GM23338 (cell line): Measurements from ENCODE around the gene EXOSC1. TPM values are rescaled to one million over a fixed set of nuclear protein-coding genes. Genes with fewer than 3 reads are reported as not detected.
A peak's percentile ranks its signal among the peaks of the same experiment; 100 is the strongest.

Source experiments
- ATAC-seq: fragments of 200-7000 bp; cut with Tn5 transposase; 3 replicates; pipeline ENCODE4 v1.9.1; 2020
- DNase-seq: peaks from one replicate; pipeline ENCODE4 v3.0.0-alpha.2; 2015; ENCODE audit warnings: low spot score
- H2AFZ ChIP-seq: fragments of 200-600 bp; sonication (generic); 2 replicates; pipeline ENCODE4 v1.8.0; 2016; ENCODE audit warnings: antibody characterized with exemption, mild to moderate bottlenecking, moderate library complexity
- H3F3A ChIP-seq: fragments of 200-600 bp; sonication (generic); replicated peaks from 2 replicates; pipeline ENCODE4 v1.8.0; 2017; ENCODE audit warnings: antibody characterized with exemption, mixed run types, low read depth
- H3K27ac ChIP-seq: fragments of 200-600 bp; sonication (generic); 2 replicates; pipeline ENCODE4 v1.6.1; 2016; ENCODE audit warnings: low read depth
- H3K27me3 ChIP-seq: fragments of 200-600 bp; sonication (generic); 2 replicates; pipeline ENCODE4 v1.8.0; 2016; ENCODE audit warnings: mild to moderate bottlenecking, mixed run types, moderate library complexity; ENCODE audit not compliant: insufficient read depth
- H3K36me3 ChIP-seq: fragments of 200-600 bp; sonication (generic); 2 replicates; pipeline ENCODE4 v1.8.0; 2016; ENCODE audit warnings: mild to moderate bottlenecking; ENCODE audit not compliant: insufficient read depth
- H3K4me1 ChIP-seq: fragments of 200-600 bp; sonication (generic); 2 replicates; pipeline ENCODE4 v1.8.0; 2016; ENCODE audit warnings: mild to moderate bottlenecking, moderate library complexity; ENCODE audit not compliant: insufficient read depth
- H3K4me2 ChIP-seq: fragments of 200-600 bp; sonication (generic); 2 replicates; pipeline ENCODE4 v1.7.1; 2017; ENCODE audit warnings: mixed run types
- H3K4me3 ChIP-seq: fragments of 200-600 bp; sonication (generic); 2 replicates; pipeline ENCODE4 v1.6.1; 2016; ENCODE audit warnings: mixed run types
- H3K79me2 ChIP-seq: fragments of 200-600 bp; sonication (generic); replicated peaks from 2 replicates; pipeline ENCODE4 v1.8.0; 2017; ENCODE audit warnings: mild to moderate bottlenecking; ENCODE audit not compliant: insufficient read depth
- H3K9me2 ChIP-seq: fragments of 200-600 bp; sonication (generic); 2 replicates; pipeline ENCODE4 v1.8.0; 2017; ENCODE audit not compliant: insufficient read depth
- H4K20me1 ChIP-seq: fragments of 200-600 bp; sonication (generic); replicated peaks from 2 replicates; pipeline ENCODE4 v1.8.0; 2017; ENCODE audit warnings: mild to moderate bottlenecking; ENCODE audit not compliant: insufficient read depth
- H3K27ac Mint-ChIP-seq: 2 replicates; pipeline ENCODE4 v1.8.0; 2020; ENCODE audit warnings: inconsistent platforms, mild to moderate bottlenecking, moderate library complexity, mixed read lengths
- H3K27me3 Mint-ChIP-seq: 3 replicates; pipeline ENCODE4 v1.8.0; 2022; ENCODE audit warnings: low read depth, mild to moderate bottlenecking, moderate library complexity, mixed read lengths, inconsistent platforms; ENCODE audit not compliant: insufficient read depth, poor library complexity
- H3K36me3 Mint-ChIP-seq: 3 replicates; pipeline ENCODE4 v1.8.0; 2021; ENCODE audit warnings: low read depth, mild to moderate bottlenecking, inconsistent platforms, moderate library complexity, mixed read lengths
- H3K4me1 Mint-ChIP-seq: 3 replicates; pipeline ENCODE4 v1.8.0; 2020; ENCODE audit warnings: mild to moderate bottlenecking, inconsistent platforms, mixed read lengths
- H3K4me3 Mint-ChIP-seq: 3 replicates; pipeline ENCODE4 v1.8.0; 2021; ENCODE audit warnings: moderate library complexity, mild to moderate bottlenecking, inconsistent platforms, mixed read lengths
- H3K9me3 Mint-ChIP-seq: 3 replicates; pipeline ENCODE4 v1.8.0; 2020; ENCODE audit warnings: moderate library complexity, mild to moderate bottlenecking, inconsistent platforms, mixed read lengths
- CREB1 ChIP-seq: fragments of 250-450 bp; sonication (Bioruptor Pico); IDR thresholded peaks from 2 replicates; pipeline ENCODE4 v1.5.0; 2020; ENCODE audit warnings: low read depth, mild to moderate bottlenecking, moderate library complexity
- EZH2 ChIP-seq: fragments of 200-600 bp; sonication (generic); IDR thresholded peaks from one replicate; pipeline ENCODE4 v1.8.0; 2017; ENCODE audit warnings: antibody characterized with exemption, mild to moderate bottlenecking, low read depth; ENCODE audit not compliant: unreplicated experiment
- NANOG ChIP-seq: IDR thresholded peaks from 2 replicates; pipeline ENCODE4 v1.6.1; 2016; ENCODE audit warnings: antibody characterized with exemption, borderline replicate concordance
- POLR2AphosphoS5 ChIP-seq: IDR thresholded peaks from 2 replicates; pipeline ENCODE4 v1.6.1; 2016; ENCODE audit warnings: antibody characterized with exemption, low read depth
- REST ChIP-seq: IDR thresholded peaks from one replicate; pipeline ENCODE4 v1.6.1; 2018; ENCODE audit warnings: antibody characterized with exemption; ENCODE audit not compliant: unreplicated experiment
- STAT1 ChIP-seq: IDR thresholded peaks from one replicate; pipeline ENCODE4 v1.6.1; 2016; ENCODE audit warnings: antibody characterized with exemption; ENCODE audit not compliant: unreplicated experiment
- ZNF114 ChIP-seq: fragments of 250-450 bp; sonication (Bioruptor Pico); IDR thresholded peaks from 2 replicates; pipeline ENCODE4 v1.5.0; 2020; ENCODE audit warnings: mild to moderate bottlenecking, moderate library complexity
- ZNF331 ChIP-seq: fragments of 250-450 bp; sonication (Bioruptor Pico); IDR thresholded peaks from 2 replicates; pipeline ENCODE4 v1.5.0; 2020; ENCODE audit warnings: low read depth, mild to moderate bottlenecking, moderate library complexity
- polyA plus RNA-seq: library from polyadenylated mRNA; unstranded; fragments of >200 nt; fragmentation: Nextera tagmentation; extraction: Ambion mirVana; gene quantifications from 2 replicates; pipeline ENCODE4 v1.2.1, GENCODE V29; 2016
- total RNA-seq: library from RNA; depleted of rRNA; stranded (reverse); fragments of >200 nt; shearing (Covaris generic); gene quantifications from 2 replicates; pipeline ENCODE4 v1.2.3, GENCODE V29; 2014
- TF ChIP-seq, protein P1 (sequence below): fragments of 250-450 bp; sonication (Bioruptor Pico); IDR thresholded peaks from 2 replicates; pipeline ENCODE4 v1.5.0; 2020; ENCODE audit warnings: mild to moderate bottlenecking, moderate library complexity
- TF ChIP-seq, protein P2 (sequence below), 2 experiments: fragments of 200-600 bp in 1 of 2; sonication (generic) in 1 of 2; conservative IDR thresholded peaks; 2 replicates each; pipeline versions ENCODE4 v1.5.1 to v1.6.1; 2016 to 2017; ENCODE audit warnings: antibody characterized with exemption in 2 of 2, low read depth in 2 of 2, mild to moderate bottlenecking in 2 of 2, moderate library complexity in 1 of 2

Gene EXOSC1
- total and polyA plus RNA-seq, 2 experiments from 2014 or later, result 63.6 to 131 TPM

DNA sequence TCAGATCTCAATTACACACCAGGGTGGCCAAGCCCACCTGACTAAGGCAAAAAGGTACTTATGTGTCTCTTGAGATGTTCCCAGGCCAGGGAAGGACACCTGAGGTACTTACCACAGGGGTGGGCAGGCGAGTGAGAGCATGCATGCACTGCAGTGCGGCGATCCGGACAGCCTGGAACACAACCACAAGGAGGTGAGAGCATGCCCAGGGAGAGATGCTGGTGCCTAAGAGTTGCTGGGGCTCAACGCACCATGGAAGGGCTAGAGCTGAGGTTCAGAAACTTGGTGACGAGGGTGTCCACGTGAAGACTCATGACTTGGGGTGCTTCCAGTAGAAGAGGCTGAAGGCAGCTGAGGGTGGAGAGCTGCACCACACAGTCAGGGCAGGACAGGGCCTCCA lies 13.3 kb upstream of the EXOSC1 start:
- Histone ChIP-seq H4K20me1 (peaks cover 21% of the 10 kb centered on the region), H3K9me2 (no peaks in the 10 kb centered on the region), H3K27me3 (no peaks in the 10 kb centered on the region), H3K36me3 (peaks cover 62% of the 10 kb centered on the region), H3K4me1 (no peaks in the 10 kb centered on the region), H3K4me3 (no peak overlapping the region), H2AFZ (no peak overlapping the region), H3K27ac (no peak overlapping the region), H3K4me2 (no peak overlapping the region), H3F3A (peaks cover 35% of the 10 kb centered on the region; the same call in 1 of the 2 replicates), H3K79me2 (no peaks in the 10 kb centered on the region)
- no peak for TF ChIP-seq EZH2
- TF ChIP-seq CREB1 (CRISPR knock-in tag), result no peak
- TF ChIP-seq ZNF114, result no peak
- TF ChIP-seq ZNF331 (CRISPR knock-in tag), result no peak
- 0 out of 2 replicates have a peak, but pooled peaks have one; percentile 24 for TF ChIP-seq POLR2AphosphoS5
- Mint-ChIP-seq H3K27me3 (peaks cover 13% of the 10 kb centered on the region), H3K27ac (no peak overlapping the region), H3K36me3 (peaks cover 92% of the 10 kb centered on the region), H3K9me3 (no peaks in the 10 kb centered on the region), H3K4me1 (peaks cover 4% of the 10 kb centered on the region; the same call in 1 of the 3 replicates), H3K4me3 (no peak overlapping the region)
- DNase-seq (no peak), ATAC-seq (no peak)

GRCh38 chr10:97456686-97457065 lies 10.9 kb upstream of the EXOSC1 start:
- Histone ChIP-seq H4K20me1 (peaks cover 17% of the 10 kb centered on the region), H3K4me2 (no peak overlapping the region), H3K27me3 (no peaks in the 10 kb centered on the region), H3K36me3 (peaks cover 45% of the 10 kb centered on the region), H3K79me2 (0 out of 2 replicates have a peak, but pooled peaks cover 9% of the 10 kb centered on the region), H3K9me2 (no peaks in the 10 kb centered on the region), H3K4me3 (no peak overlapping the region), H3K27ac (peak overlapping the region; percentile 50; the same call in 1 of the 2 replicates), H3K4me1 (no peaks in the 10 kb centered on the region), H3F3A (peaks cover 20% of the 10 kb centered on the region; the same call in 1 of the 2 replicates), H2AFZ (no peak overlapping the region)
- no peak for DNase-seq
- no peaks in the 10 kb centered on the region for H3K9me3 Mint-ChIP-seq
- peaks cover 19% of the 10 kb centered on the region for H3K27me3 Mint-ChIP-seq
- peaks cover 91% of the 10 kb centered on the region for H3K36me3 Mint-ChIP-seq
- ATAC-seq, result no peak
- no peak overlapping the region; the same call in 2 of the 3 replicates for H3K4me3 Mint-ChIP-seq
- H3K27ac Mint-ChIP-seq, result no peak overlapping the region
- no peaks in the 10 kb centered on the region for H3K4me1 Mint-ChIP-seq
- TF ChIP-seq CREB1 (CRISPR knock-in tag), result no peak
- no peak for TF ChIP-seq ZNF114
- TF ChIP-seq, protein P1, sequence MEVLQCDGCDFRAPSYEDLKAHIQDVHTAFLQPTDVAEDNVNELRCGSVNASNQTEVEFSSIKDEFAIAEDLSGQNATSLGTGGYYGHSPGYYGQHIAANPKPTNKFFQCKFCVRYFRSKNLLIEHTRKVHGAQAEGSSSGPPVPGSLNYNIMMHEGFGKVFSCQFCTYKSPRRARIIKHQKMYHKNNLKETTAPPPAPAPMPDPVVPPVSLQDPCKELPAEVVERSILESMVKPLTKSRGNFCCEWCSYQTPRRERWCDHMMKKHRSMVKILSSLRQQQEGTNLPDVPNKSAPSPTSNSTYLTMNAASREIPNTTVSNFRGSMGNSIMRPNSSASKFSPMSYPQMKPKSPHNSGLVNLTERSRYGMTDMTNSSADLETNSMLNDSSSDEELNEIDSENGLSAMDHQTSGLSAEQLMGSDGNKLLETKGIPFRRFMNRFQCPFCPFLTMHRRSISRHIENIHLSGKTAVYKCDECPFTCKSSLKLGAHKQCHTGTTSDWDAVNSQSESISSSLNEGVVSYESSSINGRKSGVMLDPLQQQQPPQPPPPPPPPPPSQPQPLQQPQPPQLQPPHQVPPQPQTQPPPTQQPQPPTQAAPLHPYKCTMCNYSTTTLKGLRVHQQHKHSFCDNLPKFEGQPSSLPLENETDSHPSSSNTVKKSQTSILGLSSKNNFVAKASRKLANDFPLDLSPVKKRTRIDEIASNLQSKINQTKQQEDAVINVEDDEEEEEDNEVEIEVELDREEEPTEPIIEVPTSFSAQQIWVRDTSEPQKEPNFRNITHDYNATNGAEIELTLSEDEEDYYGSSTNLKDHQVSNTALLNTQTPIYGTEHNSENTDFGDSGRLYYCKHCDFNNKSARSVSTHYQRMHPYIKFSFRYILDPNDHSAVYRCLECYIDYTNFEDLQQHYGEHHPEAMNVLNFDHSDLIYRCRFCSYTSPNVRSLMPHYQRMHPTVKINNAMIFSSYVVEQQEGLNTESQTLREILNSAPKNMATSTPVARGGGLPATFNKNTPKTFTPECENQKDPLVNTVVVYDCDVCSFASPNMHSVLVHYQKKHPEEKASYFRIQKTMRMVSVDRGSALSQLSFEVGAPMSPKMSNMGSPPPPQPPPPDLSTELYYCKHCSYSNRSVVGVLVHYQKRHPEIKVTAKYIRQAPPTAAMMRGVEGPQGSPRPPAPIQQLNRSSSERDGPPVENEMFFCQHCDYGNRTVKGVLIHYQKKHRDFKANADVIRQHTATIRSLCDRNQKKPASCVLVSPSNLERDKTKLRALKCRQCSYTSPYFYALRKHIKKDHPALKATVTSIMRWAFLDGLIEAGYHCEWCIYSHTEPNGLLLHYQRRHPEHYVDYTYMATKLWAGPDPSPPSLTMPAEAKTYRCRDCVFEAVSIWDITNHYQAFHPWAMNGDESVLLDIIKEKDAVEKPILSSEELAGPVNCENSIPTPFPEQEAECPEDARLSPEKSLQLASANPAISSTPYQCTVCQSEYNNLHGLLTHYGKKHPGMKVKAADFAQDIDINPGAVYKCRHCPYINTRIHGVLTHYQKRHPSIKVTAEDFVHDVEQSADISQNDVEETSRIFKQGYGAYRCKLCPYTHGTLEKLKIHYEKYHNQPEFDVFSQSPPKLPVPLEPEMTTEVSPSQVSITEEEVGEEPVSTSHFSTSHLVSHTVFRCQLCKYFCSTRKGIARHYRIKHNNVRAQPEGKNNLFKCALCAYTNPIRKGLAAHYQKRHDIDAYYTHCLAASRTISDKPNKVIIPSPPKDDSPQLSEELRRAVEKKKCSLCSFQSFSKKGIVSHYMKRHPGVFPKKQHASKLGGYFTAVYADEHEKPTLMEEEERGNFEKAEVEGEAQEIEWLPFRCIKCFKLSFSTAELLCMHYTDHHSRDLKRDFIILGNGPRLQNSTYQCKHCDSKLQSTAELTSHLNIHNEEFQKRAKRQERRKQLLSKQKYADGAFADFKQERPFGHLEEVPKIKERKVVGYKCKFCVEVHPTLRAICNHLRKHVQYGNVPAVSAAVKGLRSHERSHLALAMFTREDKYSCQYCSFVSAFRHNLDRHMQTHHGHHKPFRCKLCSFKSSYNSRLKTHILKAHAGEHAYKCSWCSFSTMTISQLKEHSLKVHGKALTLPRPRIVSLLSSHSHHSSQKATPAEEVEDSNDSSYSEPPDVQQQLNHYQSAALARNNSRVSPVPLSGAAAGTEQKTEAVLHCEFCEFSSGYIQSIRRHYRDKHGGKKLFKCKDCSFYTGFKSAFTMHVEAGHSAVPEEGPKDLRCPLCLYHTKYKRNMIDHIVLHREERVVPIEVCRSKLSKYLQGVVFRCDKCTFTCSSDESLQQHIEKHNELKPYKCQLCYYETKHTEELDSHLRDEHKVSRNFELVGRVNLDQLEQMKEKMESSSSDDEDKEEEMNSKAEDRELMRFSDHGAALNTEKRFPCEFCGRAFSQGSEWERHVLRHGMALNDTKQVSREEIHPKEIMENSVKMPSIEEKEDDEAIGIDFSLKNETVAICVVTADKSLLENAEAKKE, result no peak
- TF ChIP-seq EZH2, result no peak
- TF ChIP-seq, protein P2, sequence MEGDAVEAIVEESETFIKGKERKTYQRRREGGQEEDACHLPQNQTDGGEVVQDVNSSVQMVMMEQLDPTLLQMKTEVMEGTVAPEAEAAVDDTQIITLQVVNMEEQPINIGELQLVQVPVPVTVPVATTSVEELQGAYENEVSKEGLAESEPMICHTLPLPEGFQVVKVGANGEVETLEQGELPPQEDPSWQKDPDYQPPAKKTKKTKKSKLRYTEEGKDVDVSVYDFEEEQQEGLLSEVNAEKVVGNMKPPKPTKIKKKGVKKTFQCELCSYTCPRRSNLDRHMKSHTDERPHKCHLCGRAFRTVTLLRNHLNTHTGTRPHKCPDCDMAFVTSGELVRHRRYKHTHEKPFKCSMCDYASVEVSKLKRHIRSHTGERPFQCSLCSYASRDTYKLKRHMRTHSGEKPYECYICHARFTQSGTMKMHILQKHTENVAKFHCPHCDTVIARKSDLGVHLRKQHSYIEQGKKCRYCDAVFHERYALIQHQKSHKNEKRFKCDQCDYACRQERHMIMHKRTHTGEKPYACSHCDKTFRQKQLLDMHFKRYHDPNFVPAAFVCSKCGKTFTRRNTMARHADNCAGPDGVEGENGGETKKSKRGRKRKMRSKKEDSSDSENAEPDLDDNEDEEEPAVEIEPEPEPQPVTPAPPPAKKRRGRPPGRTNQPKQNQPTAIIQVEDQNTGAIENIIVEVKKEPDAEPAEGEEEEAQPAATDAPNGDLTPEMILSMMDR (conservative IDR thresholded peaks at IDR 0.05; ENCODE audit: low read depth in 2 of 2), result no peak
- no peak for TF ChIP-seq REST
- TF ChIP-seq STAT1, result no peak
- no peak for TF ChIP-seq NANOG
